Measurements from ENCODE around the gene SCLY. TPM values are rescaled to one million over a fixed set of nuclear protein-coding genes. Genes with fewer than 3 reads are reported as not detected.

Gene SCLY
- total and polyA plus RNA-seq, 7 experiments from 2014 or later, result 12.2 to 47.3 (median 24.4) TPM

DNA sequence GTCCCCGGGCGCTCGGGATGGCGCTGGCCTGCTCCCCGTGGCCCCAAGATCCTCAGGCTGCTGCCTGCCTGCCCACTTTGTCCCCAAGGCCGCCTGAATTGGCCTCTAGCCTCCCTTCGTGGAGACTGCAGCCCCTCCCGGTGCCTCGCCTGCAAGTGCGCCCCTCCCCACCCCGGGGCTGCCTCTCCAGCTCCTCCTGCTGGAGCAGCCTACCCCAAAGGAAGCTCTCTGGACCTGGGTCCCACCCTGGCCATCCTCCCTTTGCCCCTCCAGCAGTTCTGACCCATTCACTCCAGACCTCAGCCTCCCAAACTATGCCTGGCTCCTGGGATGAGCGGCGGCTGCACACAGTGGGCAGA, 45.5 kb downstream of the SCLY start:
- no peak overlapping the region for H3K27ac ChIP-seq (ENCODE audit: low read depth, low read length)
- Mint-ChIP-seq H3K4me3 (no peak overlapping the region), H3K27ac (no peak overlapping the region), H3K27me3 (no peaks in the 10 kb centered on the region), H3K4me1 (peaks cover 0 to 18% (median 7%) of the 10 kb centered on the region in 7 donors), H3K9me3 (peaks cover 0 to 2% (median 0%) of the 10 kb centered on the region in 11 donors), H3K36me3 (no peaks in the 10 kb centered on the region)
- H3K27me3 ChIP-seq (ENCODE audit: control insufficient read depth in 2 of 2, insufficient read depth in 2 of 2, low read length in 2 of 2), result no peaks in the 10 kb centered on the region
- intact Hi-C loops (cut with micrococcal nuclease), result no loop called here
- ChIA-PET POLR2A (no interaction called here), CTCF (no interaction called here)
- H3K36me3 ChIP-seq (ENCODE audit: control insufficient read depth in 2 of 3, insufficient read depth in 3 of 3, low read length in 3 of 3), result no peaks in the 10 kb centered on the region
- no peak overlapping the region for H3K4me3 ChIP-seq (ENCODE audit: low read length)
- H3K9me3 ChIP-seq (ENCODE audit: control insufficient read depth in 2 of 3, low read length in 3 of 3), result no peaks in the 10 kb centered on the region
- ATAC-seq (no peak), DNase-seq (no peak)
- no peaks in the 10 kb centered on the region for H3K4me1 ChIP-seq (ENCODE audit: control insufficient read depth in 2 of 2, insufficient read depth in 2 of 2, low read length in 2 of 2)

DNA sequence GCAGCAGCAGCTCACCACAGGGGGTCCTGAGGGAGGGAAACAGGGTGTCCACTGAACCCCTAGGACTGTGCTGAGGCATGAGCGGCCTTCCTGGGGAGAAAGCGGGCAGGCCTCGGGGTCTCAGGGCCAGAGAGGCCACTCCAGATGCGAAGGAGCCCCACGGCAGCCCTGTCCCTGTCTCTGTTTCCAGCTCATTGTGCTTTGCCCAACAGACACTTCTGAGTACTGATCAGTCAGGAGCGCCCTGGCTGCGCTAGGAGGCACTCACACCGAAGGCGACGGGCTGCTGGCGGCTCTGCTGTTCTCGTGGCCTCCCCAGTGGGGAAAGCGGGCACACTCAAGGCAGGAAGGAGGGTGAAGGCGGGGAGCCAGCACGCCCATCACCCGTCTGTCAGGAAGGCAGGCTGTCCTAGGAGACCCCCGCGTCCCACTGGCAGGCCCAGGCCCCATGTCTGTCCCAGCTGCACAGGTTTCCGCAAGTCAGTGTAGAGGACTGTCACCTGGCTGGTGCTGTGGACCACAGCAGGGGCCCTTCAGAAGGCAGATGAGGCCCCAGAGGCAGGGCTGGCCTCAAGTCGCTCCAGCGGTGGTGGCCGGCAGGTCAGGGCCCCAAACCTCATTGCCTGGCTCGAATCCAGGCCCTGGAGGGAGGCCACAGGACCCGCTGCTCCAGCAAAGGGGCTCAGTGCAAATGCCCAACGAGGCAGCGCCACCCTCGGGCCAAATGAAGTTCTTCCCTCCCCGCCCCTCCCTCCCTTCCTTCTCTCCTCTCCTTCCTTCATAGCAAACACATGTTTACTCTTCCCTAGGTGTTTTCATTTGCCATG, 46.1 kb downstream of the SCLY start:
- Histone ChIP-seq H3K27me3 (ENCODE audit: control insufficient read depth in 2 of 2, insufficient read depth in 2 of 2, low read length in 2 of 2) (no peaks in the 10 kb centered on the region), H3K4me3 (ENCODE audit: low read length) (no peak overlapping the region), H3K36me3 (ENCODE audit: control insufficient read depth in 2 of 3, insufficient read depth in 3 of 3, low read length in 3 of 3) (no peaks in the 10 kb centered on the region), H3K27ac (ENCODE audit: low read depth, low read length) (no peak overlapping the region), H3K9me3 (ENCODE audit: control insufficient read depth in 2 of 3, low read length in 3 of 3) (no peaks in the 10 kb centered on the region), H3K4me1 (ENCODE audit: control insufficient read depth in 2 of 2, insufficient read depth in 2 of 2, low read length in 2 of 2) (no peaks in the 10 kb centered on the region)
- CTCF ChIA-PET, result no interaction called here
- Mint-ChIP-seq H3K27ac (peak overlapping the region in 1 of 9 donors; percentile 33), H3K4me1 (peaks cover 0 to 18% (median 7%) of the 10 kb centered on the region in 7 donors), H3K27me3 (no peaks in the 10 kb centered on the region), H3K36me3 (no peaks in the 10 kb centered on the region), H3K4me3 (no peak overlapping the region), H3K9me3 (peaks cover 0 to 6% (median 0%) of the 10 kb centered on the region in 11 donors)
- DNase-seq, result peak in 1 of 9 donors; percentile 3
- intact Hi-C loops (cut with micrococcal nuclease), result no loop called here
- no peak for ATAC-seq
- POLR2A ChIA-PET, result no interaction called here

DNA sequence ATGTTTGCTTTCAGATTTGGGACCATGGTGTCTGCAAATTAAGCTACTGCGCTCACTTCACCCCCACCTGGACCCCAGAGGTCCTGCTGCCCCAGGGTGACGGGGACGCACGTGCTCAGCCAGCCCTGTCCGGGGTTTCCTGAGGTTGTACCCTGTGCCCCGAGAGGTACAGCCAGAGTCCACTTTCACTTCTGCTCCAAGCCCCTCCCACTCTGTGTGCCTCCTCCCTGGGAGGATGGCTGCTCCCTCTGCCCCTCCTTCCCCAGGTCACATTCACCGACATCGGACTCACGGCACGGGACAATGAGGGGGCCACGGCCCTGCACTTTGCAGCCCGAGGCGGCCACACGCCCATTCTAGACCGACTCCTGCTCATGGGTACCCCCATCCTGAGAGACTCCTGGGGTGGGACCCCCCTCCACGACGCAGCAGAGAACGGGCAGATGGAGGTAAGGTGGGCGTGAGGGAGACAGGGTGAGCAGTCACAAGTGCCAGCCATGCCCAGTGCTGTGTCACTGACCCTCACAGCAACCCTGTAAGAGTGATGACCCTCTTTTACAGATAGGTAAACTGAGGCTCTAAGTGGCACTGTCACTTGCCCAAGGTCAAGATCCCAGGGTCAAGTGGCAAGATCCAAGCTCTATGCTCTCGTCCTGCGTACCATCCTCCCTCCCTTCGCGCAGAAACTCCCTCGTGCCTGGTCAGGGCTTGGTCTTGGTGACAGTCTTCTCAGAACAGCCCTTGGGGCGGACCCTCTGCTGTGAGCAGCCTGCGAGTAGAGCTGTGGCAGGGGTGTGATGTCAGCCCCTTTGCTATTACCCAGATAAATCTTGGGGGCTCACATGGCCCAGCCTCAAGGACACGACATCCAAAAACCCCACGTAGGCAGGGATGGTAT, 47.0 kb downstream of the SCLY start:
- ATAC-seq (peak; percentile 71), DNase-seq (peak in 1 of 9 donors; percentile 3)
- Mint-ChIP-seq H3K4me1 (peaks cover 0 to 18% (median 7%) of the 10 kb centered on the region in 7 donors), H3K36me3 (peaks cover 0 to 3% (median 2%) of the 10 kb centered on the region in 5 donors), H3K27ac (peak overlapping the region in 1 of 9 donors; percentile 33), H3K4me3 (no peak overlapping the region), H3K27me3 (no peaks in the 10 kb centered on the region), H3K9me3 (peaks cover 0 to 15% (median 4%) of the 10 kb centered on the region in 11 donors)
- Histone ChIP-seq H3K9me3 (ENCODE audit: control insufficient read depth in 2 of 3, low read length in 3 of 3) (peaks cover 0 to 3% (median 0%) of the 10 kb centered on the region in 3 experiments), H3K27me3 (ENCODE audit: control insufficient read depth in 2 of 2, insufficient read depth in 2 of 2, low read length in 2 of 2) (no peaks in the 10 kb centered on the region), H3K27ac (ENCODE audit: low read depth, low read length) (no peak overlapping the region), H3K36me3 (ENCODE audit: control insufficient read depth in 2 of 3, insufficient read depth in 3 of 3, low read length in 3 of 3) (no peaks in the 10 kb centered on the region), H3K4me1 (ENCODE audit: control insufficient read depth in 2 of 2, insufficient read depth in 2 of 2, low read length in 2 of 2) (no peaks in the 10 kb centered on the region), H3K4me3 (ENCODE audit: low read length) (no peak overlapping the region)
- intact Hi-C loops (cut with micrococcal nuclease), result no loop called here
- ChIA-PET CTCF (no interaction called here), POLR2A (no interaction called here)

DNA sequence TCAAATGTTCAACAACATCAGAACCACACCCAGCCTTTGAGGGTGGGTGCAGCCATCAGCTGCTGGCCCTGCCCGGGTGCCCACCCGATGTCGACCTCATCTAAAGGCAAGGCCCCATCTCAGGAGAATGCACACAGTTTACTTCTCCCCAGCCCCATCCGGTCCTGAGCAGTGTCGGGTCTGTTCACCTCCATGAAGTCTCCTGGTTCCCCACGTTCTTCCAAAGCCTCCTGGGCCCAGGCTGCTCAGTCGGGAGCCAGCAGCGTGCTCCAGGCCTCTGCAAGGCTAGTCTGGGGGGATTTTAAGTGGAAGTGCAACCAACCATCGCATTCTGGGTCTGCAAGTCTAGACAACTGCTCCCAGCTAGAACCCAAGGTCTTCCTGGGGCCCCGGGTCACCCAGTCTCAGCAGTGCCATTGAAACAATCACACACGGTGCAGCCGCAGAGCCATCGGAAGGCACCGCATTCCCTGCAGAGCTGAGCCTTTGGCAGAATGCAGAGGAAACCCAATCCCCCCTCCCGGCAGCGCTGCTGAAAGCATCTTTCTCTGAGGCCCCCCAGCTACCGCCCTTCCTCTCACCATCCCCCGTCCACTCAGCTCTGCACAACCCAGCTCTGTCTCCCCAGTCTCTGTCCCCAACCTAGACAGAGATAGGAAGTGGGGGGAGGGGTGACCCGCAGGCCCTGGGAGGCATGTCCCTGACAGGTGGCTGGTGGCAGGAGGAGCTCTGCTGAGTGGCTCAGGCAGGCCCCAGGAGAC, 47.8 kb downstream of the SCLY start:
- Mint-ChIP-seq H3K4me1 (peaks cover 0 to 18% (median 7%) of the 10 kb centered on the region in 7 donors), H3K27me3 (no peaks in the 10 kb centered on the region), H3K27ac (no peak overlapping the region), H3K36me3 (peaks cover 0 to 7% (median 5%) of the 10 kb centered on the region in 5 donors), H3K9me3 (peaks cover 0 to 23% (median 10%) of the 10 kb centered on the region in 11 donors), H3K4me3 (peak overlapping the region in 1 of 10 donors; percentile 45)
- Histone ChIP-seq H3K27ac (ENCODE audit: low read depth, low read length) (no peak overlapping the region), H3K4me1 (ENCODE audit: control insufficient read depth in 2 of 2, insufficient read depth in 2 of 2, low read length in 2 of 2) (no peaks in the 10 kb centered on the region), H3K36me3 (ENCODE audit: control insufficient read depth in 2 of 3, insufficient read depth in 3 of 3, low read length in 3 of 3) (no peaks in the 10 kb centered on the region), H3K27me3 (ENCODE audit: control insufficient read depth in 2 of 2, insufficient read depth in 2 of 2, low read length in 2 of 2) (no peaks in the 10 kb centered on the region), H3K4me3 (ENCODE audit: low read length) (no peak overlapping the region), H3K9me3 (ENCODE audit: control insufficient read depth in 2 of 3, low read length in 3 of 3) (peaks cover 0 to 4% (median 0%) of the 10 kb centered on the region in 3 experiments)
- intact Hi-C loops (cut with micrococcal nuclease), result no loop called here
- DNase-seq, result peak in 2 of 9 donors; percentile 2 to 14
- CTCF ChIA-PET, result no interaction called here
- POLR2A ChIA-PET, result no interaction called here
- ATAC-seq, result no peak

DNA sequence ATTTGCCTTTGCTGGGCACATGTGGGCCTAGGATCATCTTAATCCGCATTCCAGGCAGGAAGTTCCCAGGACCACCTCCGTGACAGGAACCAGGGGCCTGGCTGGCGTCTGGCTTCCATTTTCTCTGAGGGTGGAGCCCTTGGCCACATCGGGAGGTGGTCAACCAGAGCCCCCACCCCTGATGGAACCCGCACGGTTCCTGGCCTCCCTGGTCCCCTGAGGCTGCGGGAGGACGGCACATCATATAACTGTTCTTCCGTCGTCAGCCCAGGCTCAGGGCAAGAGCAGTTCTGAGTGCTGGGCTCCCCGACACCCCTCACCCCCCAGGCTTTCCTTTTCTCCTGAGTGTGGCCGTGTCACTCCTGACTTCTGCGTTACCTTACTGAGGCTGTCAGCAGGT, 52.8 kb downstream of the SCLY start:
- peaks cover 0 to 10% (median 6%) of the 10 kb centered on the region in 5 donors for H3K27me3 Mint-ChIP-seq

DNA sequence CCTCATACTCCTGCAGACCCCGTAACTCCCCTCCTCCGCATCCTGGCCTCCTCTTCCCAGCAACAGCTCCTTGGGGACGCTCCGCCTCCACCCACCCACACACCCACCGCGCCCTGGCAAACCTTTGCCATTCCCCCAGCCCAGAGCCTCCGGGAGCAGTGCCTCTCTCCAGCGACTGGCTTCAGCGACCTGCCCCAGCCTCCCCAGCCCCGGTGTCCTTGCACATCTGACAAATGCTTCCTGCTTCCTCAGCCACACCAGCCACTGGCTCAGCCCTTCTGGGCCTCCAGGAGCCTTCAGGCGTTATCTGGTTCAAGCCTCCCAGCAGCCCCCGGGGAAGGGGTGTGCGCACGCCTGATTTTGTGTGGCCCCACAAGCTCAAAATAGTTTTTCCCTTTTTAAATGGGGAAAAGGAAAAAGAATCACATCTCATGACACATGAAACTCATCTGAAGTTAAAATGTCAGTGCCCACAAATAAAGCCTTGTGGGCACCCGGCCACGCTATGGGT, 53.6 kb downstream of the SCLY start:
- POLR2A ChIA-PET, result no interaction called here
- H3K27me3 ChIP-seq (ENCODE audit: control insufficient read depth in 2 of 2, insufficient read depth in 2 of 2, low read length in 2 of 2), result no peaks in the 10 kb centered on the region

More for the DNA sequence above, 52.8 kb downstream of the SCLY start:
- POLR2A ChIA-PET, result no interaction called here
- Mint-ChIP-seq H3K4me3 (no peak overlapping the region), H3K27ac (no peak overlapping the region), H3K36me3 (peaks cover 0 to 11% (median 5%) of the 10 kb centered on the region in 5 donors), H3K4me1 (peaks cover 0 to 9% (median 6%) of the 10 kb centered on the region in 7 donors), H3K9me3 (peaks cover 0 to 24% (median 10%) of the 10 kb centered on the region in 11 donors)
- CTCF ChIA-PET, result no interaction called here
- no peak overlapping the region for H3K4me3 ChIP-seq (ENCODE audit: low read length)
- H3K27ac ChIP-seq (ENCODE audit: low read depth, low read length), result no peak overlapping the region
- H3K9me3 ChIP-seq (ENCODE audit: control insufficient read depth in 2 of 3, low read length in 3 of 3), result peaks cover 0 to 4% (median 0%) of the 10 kb centered on the region in 3 experiments
- no peaks in the 10 kb centered on the region for H3K27me3 ChIP-seq (ENCODE audit: control insufficient read depth in 2 of 2, insufficient read depth in 2 of 2, low read length in 2 of 2)
- intact Hi-C loops (cut with micrococcal nuclease), result no loop called here
- no peaks in the 10 kb centered on the region for H3K4me1 ChIP-seq (ENCODE audit: control insufficient read depth in 2 of 2, insufficient read depth in 2 of 2, low read length in 2 of 2)
- no peaks in the 10 kb centered on the region for H3K36me3 ChIP-seq (ENCODE audit: control insufficient read depth in 2 of 3, insufficient read depth in 3 of 3, low read length in 3 of 3)
- ATAC-seq (no peak), DNase-seq (no peak)

More for the DNA sequence above, 53.6 kb downstream of the SCLY start:
- Histone ChIP-seq H3K4me1 (ENCODE audit: control insufficient read depth in 2 of 2, insufficient read depth in 2 of 2, low read length in 2 of 2) (no peaks in the 10 kb centered on the region), H3K9me3 (ENCODE audit: control insufficient read depth in 2 of 3, low read length in 3 of 3) (peaks cover 0 to 4% (median 0%) of the 10 kb centered on the region in 3 experiments), H3K4me3 (ENCODE audit: low read length) (no peak overlapping the region), H3K36me3 (ENCODE audit: control insufficient read depth in 2 of 3, insufficient read depth in 3 of 3, low read length in 3 of 3) (no peaks in the 10 kb centered on the region), H3K27ac (ENCODE audit: low read depth, low read length) (no peak overlapping the region)
- ATAC-seq (no peak), DNase-seq (no peak)
- Mint-ChIP-seq H3K27me3 (peaks cover 0 to 14% (median 6%) of the 10 kb centered on the region in 5 donors), H3K36me3 (peaks cover 0 to 11% (median 5%) of the 10 kb centered on the region in 5 donors), H3K4me3 (no peak overlapping the region), H3K4me1 (peaks cover 0 to 4% (median 2%) of the 10 kb centered on the region in 7 donors), H3K27ac (no peak overlapping the region), H3K9me3 (peaks cover 0 to 24% (median 10%) of the 10 kb centered on the region in 11 donors)
- intact Hi-C loops (cut with micrococcal nuclease), result no loop called here
- CTCF ChIA-PET, result no interaction called here

Data from naive thymus-derived CD4-positive, alpha-beta T cell (primary cell).